CD14-positive monocyte (primary cell): Measurements from ENCODE around the gene ESYT1. TPM values are rescaled to one million over a fixed set of nuclear protein-coding genes. Genes with fewer than 3 reads are reported as not detected.

Experiments
- DNase-seq, 3 donors: peaks; one replicate each; pipeline ENCODE4 v3.0.0-alpha.2; 2011 to 2022
- H2AFZ ChIP-seq: 2 replicates; pipeline ENCODE4 v1.6.0; 2012; ENCODE audit warnings: mild to moderate bottlenecking, low read depth, low read length, inconsistent platforms; ENCODE audit not compliant: insufficient read depth, poor library complexity, severe bottlenecking
- H3K27ac ChIP-seq, 2 donors: 1 replicate in 1 of 2; 2 replicates in 1 of 2; pipeline ENCODE4 v1.5.1; 2012 to 2013; ENCODE audit warnings: low read length in 2 of 2, control low read depth in 1 of 2, inconsistent platforms in 1 of 2, low read depth in 1 of 2, mild to moderate bottlenecking in 1 of 2
- H3K27me3 ChIP-seq, 2 donors: one replicate each; pipeline versions ENCODE4 v1.6.0 to v1.6.1; 2011 to 2013; ENCODE audit warnings: low read length in 2 of 2; ENCODE audit not compliant: control insufficient read depth in 2 of 2, insufficient read depth in 2 of 2
- H3K36me3 ChIP-seq, 2 donors: replicated peaks in 1 of 2; 1 replicate in 1 of 2; 2 replicates in 1 of 2; pipeline versions ENCODE4 v1.5.1 to v1.6.1; 2012 to 2013; ENCODE audit warnings: low read length in 2 of 2, control low read depth in 1 of 2, inconsistent platforms in 1 of 2, mild to moderate bottlenecking in 1 of 2; ENCODE audit not compliant: insufficient read depth in 2 of 2, control insufficient read depth in 1 of 2
- H3K4me1 ChIP-seq, 2 donors: 1 replicate in 1 of 2; 2 replicates in 1 of 2; pipeline versions ENCODE4 v1.5.1 to v1.6.1; 2012 to 2013; ENCODE audit warnings: low read length in 2 of 2, control low read depth in 1 of 2, inconsistent platforms in 1 of 2, mild to moderate bottlenecking in 1 of 2, moderate library complexity in 1 of 2; ENCODE audit not compliant: insufficient read depth in 2 of 2, control insufficient read depth in 1 of 2
- H3K4me2 ChIP-seq: replicated peaks from 2 replicates; pipeline ENCODE3; 2012; ENCODE audit warnings: low read length, moderate library complexity, mild to moderate bottlenecking; ENCODE audit not compliant: poor library complexity, severe bottlenecking; ENCODE audit errors: extremely low read depth
- H3K4me3 ChIP-seq, 3 experiments: fragments of 200-600 bp in 1 of 3; sonication (generic) in 1 of 3; replicated peaks in 1 of 3; 1 replicate in 2 of 3; 2 replicates in 1 of 3; pipeline ENCODE4 v1.5.1; 2011 to 2013; ENCODE audit warnings: low read length in 3 of 3, mild to moderate bottlenecking in 3 of 3, control low read depth in 2 of 3, low read depth in 2 of 3, inconsistent platforms in 1 of 3, moderate library complexity in 1 of 3
- H3K79me2 ChIP-seq: 2 replicates; pipeline ENCODE4 v1.6.0; 2012; ENCODE audit warnings: mild to moderate bottlenecking, control low read depth, inconsistent platforms, low read length, moderate library complexity; ENCODE audit not compliant: insufficient read depth
- H3K9ac ChIP-seq: 2 replicates; pipeline ENCODE4 v1.6.0; 2017; ENCODE audit warnings: low read length, mild to moderate bottlenecking; ENCODE audit not compliant: insufficient read depth, poor library complexity, severe bottlenecking
- H3K9me3 ChIP-seq, 2 donors: replicated peaks in 1 of 2; 1 replicate in 1 of 2; 2 replicates in 1 of 2; pipeline versions ENCODE4 v1.5.1 to v1.6.1; 2012 to 2013; ENCODE audit warnings: low read length in 2 of 2, control low read depth in 1 of 2; ENCODE audit not compliant: control insufficient read depth in 1 of 2, insufficient read depth in 1 of 2
- H4K20me1 ChIP-seq: 2 replicates; pipeline ENCODE4 v1.6.0; 2012; ENCODE audit warnings: mild to moderate bottlenecking, low read length, control low read depth, moderate library complexity; ENCODE audit not compliant: insufficient read depth
- H3K27ac Mint-ChIP-seq, 7 donors: one replicate each; pipeline ENCODE4 v1.8.0; 2020; ENCODE audit warnings: mild to moderate bottlenecking in 7 of 7, mixed read lengths in 7 of 7, moderate library complexity in 6 of 7, inconsistent platforms in 2 of 7
- H3K27me3 Mint-ChIP-seq, 3 donors: one replicate each; pipeline ENCODE4 v1.8.0; 2021 to 2022; ENCODE audit warnings: low read depth in 3 of 3, mild to moderate bottlenecking in 3 of 3, mixed read lengths in 3 of 3, moderate library complexity in 3 of 3, inconsistent platforms in 1 of 3
- H3K36me3 Mint-ChIP-seq, 2 donors: one replicate each; pipeline ENCODE4 v1.8.0; 2020; ENCODE audit warnings: mixed read lengths in 2 of 2, inconsistent platforms in 1 of 2, mild to moderate bottlenecking in 1 of 2
- H3K4me1 Mint-ChIP-seq: one replicate; pipeline ENCODE4 v1.8.0; 2020; ENCODE audit warnings: mild to moderate bottlenecking, mixed read lengths
- H3K4me3 Mint-ChIP-seq, 2 donors: one replicate each; pipeline ENCODE4 v1.8.0; 2020; ENCODE audit warnings: mild to moderate bottlenecking in 2 of 2, mixed read lengths in 2 of 2, moderate library complexity in 1 of 2
- H3K9me3 Mint-ChIP-seq, 7 donors: one replicate each; pipeline ENCODE4 v1.8.0; 2020 to 2022; ENCODE audit warnings: mixed read lengths in 7 of 7, mild to moderate bottlenecking in 6 of 7, moderate library complexity in 6 of 7, inconsistent platforms in 2 of 7
- CTCF ChIP-seq: fragments of 200-600 bp; IDR thresholded peaks from one replicate; pipeline ENCODE4 v1.8.0; 2022; ENCODE audit warnings: antibody characterized with exemption, mild to moderate bottlenecking
- WGBS: methylation state at CpG from one replicate; pipeline ENCODE4 v1.1.5; 2013; ENCODE audit warnings: missing lambda C conversion rate; ENCODE audit not compliant: insufficient coverage; 5-methylcytosine and 5-hydroxymethylcytosine counted together
- intact Hi-C, 2 donors: fragments of 100-400 bp; cut with micrococcal nuclease; formaldehyde crosslinking; loops; one replicate each; pipeline versions ENCODE4 v1.15.0 to v1.15.1; 2023
- polyA plus RNA-seq, 3 donors: library from polyadenylated mRNA; depleted of rRNA in 1 of 3; unstranded in 2 of 3; stranded (reverse) in 1 of 3; fragments of 300-500 nt in 2 of 3; fragments of >200 nt in 1 of 3; fragmentation: Illumina TruSeq in 2 of 3; gene quantifications; 1 replicate in 2 of 3; 2 replicates in 1 of 3; pipeline ENCODE4 v1.2.3, GENCODE V29; 2012 to 2021

ESYT1 gene
- polyA plus RNA-seq, 3 donors, result 74.2 to 81.1 (median 74.6) TPM

GRCh38 chr12:56160894-56161689, 33.0 kb downstream of the ESYT1 start:
- Mint-ChIP-seq H3K4me3 (peak overlapping the region in 1 of 2 donors; percentile 36), H3K27ac (peak overlapping the region; percentile 47 to 98 (median 98)), H3K9me3 (no peaks in the 10 kb centered on the region), H3K4me1 (peaks cover 36% of the 10 kb centered on the region), H3K36me3 (peaks cover 55 to 63% of the 10 kb centered on the region in 2 donors), H3K27me3 (no peaks in the 10 kb centered on the region)
- peak overlapping the region; percentile 95 for H3K4me2 ChIP-seq
- H3K27ac ChIP-seq, result peak overlapping the region; percentile 50 to 94
- intact Hi-C loops, result loop anchor here in 1 of 2 donors (5.0 kb wide), 1 partner anchor 34 kb away; the partner anchor contains the start of gene ESYT1
- no peaks in the 10 kb centered on the region for H3K9me3 ChIP-seq
- peaks cover 35 to 43% of the 10 kb centered on the region in 2 donors for H3K4me1 ChIP-seq
- H2AFZ ChIP-seq, result no peak overlapping the region
- peaks cover 56 to 64% of the 10 kb centered on the region in 2 donors for H3K36me3 ChIP-seq
- no peaks in the 10 kb centered on the region for H3K27me3 ChIP-seq
- H4K20me1 ChIP-seq, result peaks cover 75% of the 10 kb centered on the region
- no peak for TF ChIP-seq CTCF
- H3K4me3 ChIP-seq, result peak overlapping the region in 1 of 3 experiments; percentile 96
- H3K9ac ChIP-seq, result no peak overlapping the region
- peaks cover 54% of the 10 kb centered on the region for H3K79me2 ChIP-seq
- DNase-seq, result no peak
- WGBS, result 95% methylated on average over 5 of the region's 11 CpGs

- H3K27ac ChIP-seq, result peak overlapping the region in 1 of 2 donors; percentile 94
- no peak overlapping the region for H2AFZ ChIP-seq
- H3K36me3 ChIP-seq, result peaks cover 60 to 71% of the 10 kb centered on the region in 2 donors
- no peaks in the 10 kb centered on the region for H3K9me3 Mint-ChIP-seq
- no peak overlapping the region for H3K4me3 Mint-ChIP-seq
- peak overlapping the region; percentile 28 to 98 (median 68) for H3K27ac Mint-ChIP-seq
- whole genome bisulfite sequencing, result no CpG with 5 or more reads among the region's 10 CpGs
- intact Hi-C loops, result loop anchor here in 1 of 2 donors (5.0 kb wide), 1 partner anchor 35 kb away; the partner anchor contains the start of gene ESYT1
- peaks cover 75% of the 10 kb centered on the region for H4K20me1 ChIP-seq
- no peak overlapping the region for H3K4me3 ChIP-seq
- no peaks in the 10 kb centered on the region for H3K9me3 ChIP-seq
- TF ChIP-seq CTCF, result no peak
- peaks cover 34% of the 10 kb centered on the region for H3K4me1 Mint-ChIP-seq
- no peak for DNase-seq
- no peaks in the 10 kb centered on the region for H3K27me3 Mint-ChIP-seq
- peaks cover 51% of the 10 kb centered on the region for H3K79me2 ChIP-seq
- H3K27me3 ChIP-seq, result no peaks in the 10 kb centered on the region
- no peak overlapping the region for H3K9ac ChIP-seq
- peaks cover 33 to 39% of the 10 kb centered on the region in 2 donors for H3K4me1 ChIP-seq
- peaks cover 58 to 70% of the 10 kb centered on the region in 2 donors for H3K36me3 Mint-ChIP-seq
- no peak overlapping the region for H3K4me2 ChIP-seq
Measured at GRCh38 chr12:56161690-56162351, 33.8 kb downstream of the ESYT1 start.
